Activated CD4-positive, alpha-beta T cell treated with anti-CD3 and anti-CD28 coated beads, Interleukin-2, Interleukin-4, amounts not matched to agents 100 ng/mL and 50 ng/mL, durations not matched to agents 16 hours and 8 hours (primary cell): ENCODE results near the gene RFPL3.
"Not testable (repeated sequence)": the region's sequence is repeated elsewhere in the genome, so short reads cannot be mapped to it uniquely, and the experiment has no call there.

Experiments
- DNase-seq: peaks from one replicate; pipeline ENCODE4 v3.0.0-alpha.2; 2020; ENCODE audit warnings: low spot score

RFPL3 gene

DNA sequence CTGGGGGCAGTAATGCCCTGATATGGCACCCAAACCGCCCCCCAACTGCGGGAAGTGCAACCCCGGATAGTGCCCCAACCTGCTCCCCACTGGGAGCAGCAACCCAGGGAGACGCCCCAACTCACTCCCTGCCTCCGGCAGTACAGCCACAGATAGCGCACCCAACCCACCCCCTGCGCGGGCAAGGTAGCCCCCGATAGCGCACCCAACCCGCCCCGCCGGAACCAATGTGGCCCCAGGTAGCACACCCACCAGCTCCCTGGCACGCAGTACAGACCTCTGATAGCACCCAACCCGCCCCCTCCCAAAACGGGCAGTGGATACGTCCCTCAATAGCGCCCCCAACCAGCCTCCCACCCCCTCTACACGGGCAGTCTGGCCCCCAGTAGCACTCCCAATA is 3.8 kb upstream of the RFPL3 start:
- DNase-seq, result no peak

DNA sequence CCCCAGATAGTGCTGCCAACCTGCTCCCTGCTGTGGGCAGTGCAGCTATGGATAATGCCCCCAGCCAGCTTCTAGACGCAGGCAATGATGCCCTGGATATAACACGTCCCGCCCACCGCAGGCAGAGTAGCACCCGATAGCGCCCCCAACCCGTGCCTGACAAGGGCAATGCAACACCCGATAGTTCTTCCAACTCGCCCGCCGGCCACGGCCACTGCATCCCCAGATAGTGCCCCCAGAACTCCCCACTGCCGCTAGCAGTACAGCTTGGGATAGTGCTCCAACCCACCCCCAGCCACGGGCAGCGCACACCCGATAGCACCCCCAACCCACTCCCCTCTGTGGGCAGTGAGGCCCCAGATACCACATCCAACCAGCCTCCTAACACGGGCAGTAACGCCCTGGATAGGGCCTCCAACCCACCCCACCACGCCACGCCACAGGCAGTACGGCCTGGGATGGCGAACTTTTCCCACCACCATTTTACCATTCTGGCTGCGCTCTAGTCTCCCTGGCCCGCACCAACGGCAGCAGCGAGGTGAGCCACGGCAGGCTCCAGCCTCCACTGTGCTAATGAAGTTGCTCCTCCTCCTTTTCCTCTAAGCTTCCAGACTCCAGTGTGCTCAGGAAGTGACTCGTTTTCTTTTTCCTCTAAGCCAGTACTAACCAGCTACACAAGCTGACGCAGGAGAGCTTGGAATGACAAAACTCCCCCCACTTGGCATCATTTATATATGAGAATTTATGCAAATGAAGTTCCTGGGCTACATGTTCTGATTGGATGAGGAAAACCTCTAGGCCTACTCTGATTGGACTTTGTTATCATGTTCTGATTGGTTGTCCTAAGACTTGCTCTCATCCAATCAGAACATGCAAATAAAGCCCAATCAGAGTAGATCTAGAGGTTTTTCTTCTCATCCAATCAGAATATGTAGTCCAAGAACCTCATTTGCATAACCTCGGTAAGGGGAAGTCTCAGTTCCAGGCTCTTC is 3.0 kb upstream of the RFPL3 start:
- DNase-seq, result no peak

DNA sequence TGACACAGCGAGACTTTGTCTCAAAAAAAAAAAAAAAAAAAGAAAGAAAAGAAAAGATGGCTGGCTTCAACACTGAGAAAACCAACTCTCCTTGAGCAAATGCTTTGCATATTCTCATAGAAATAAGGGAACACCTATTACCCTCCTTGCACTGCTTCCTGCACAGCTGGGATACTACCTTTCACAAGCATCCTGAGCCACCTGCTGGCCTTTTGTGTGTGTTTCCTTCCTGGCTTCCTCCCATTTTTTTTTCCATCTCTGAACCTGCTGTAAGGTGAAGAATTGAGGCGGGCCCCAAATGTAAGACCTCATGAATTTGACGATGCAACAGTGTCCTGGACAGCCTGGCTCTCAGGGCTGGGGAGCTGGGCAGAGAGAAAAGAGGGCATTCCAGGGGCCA is 1.9 kb upstream of the RFPL3 start:
- DNase-seq, result no peak

DNA sequence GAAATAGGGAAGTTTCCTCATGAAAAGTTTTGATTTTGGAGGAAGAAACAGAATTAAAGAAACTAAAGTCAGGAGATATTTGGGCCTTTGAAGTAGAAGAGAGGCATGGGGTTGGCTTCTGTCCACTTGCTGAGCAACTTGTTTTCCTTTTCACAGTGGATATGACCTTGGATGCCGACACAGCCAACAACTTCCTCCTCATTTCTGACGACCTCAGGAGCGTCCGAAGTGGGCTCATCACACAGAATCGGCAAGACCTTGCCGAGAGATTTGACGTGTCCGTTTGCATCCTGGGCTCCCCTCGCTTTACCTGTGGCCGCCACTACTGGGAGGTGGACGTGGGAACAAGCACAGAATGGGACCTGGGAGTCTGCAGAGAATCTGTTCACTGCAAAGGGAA is 2.4 kb downstream of the RFPL3 start:
- DNase-seq, result not testable (repeated sequence)

DNA sequence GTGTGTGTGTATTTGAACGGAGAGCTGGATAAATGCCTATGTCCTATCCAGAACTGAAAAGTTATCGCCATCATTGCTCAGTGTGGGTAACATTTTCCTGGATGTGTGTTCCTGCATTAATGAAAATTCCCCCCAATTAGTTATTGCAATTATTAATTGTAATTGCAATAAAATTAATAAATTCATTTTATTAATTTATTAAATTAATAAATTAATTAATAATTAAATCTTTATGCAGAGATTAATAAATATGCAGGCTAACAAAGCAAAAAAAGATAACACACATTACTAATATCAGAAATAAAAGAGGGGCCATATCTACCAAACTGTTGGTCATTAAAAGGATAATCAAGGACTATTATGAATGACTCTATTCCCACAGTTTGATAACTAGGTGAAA is 3.6 kb downstream of the RFPL3 start:
- no peak for DNase-seq

DNA sequence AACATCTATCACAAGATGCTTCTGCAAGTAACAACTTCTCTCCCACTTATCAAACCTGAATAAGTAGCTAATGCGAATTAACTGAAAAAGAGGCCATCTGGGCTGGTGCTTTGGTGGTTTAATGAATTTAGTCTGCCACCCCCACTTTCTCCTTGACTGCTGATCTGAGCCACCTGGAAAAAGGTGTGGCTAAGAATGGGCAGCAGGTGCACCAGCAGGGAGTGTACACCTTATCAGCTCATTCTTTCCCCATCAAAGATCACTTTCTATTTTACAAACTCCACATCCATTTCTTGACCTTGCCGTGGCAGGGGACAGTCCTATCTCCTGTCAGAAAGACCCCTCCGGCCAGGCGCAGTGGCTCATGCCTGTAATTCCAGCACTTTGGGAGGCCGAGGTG is 6.5 kb downstream of the RFPL3 start:
- DNase-seq, result no peak

DNA sequence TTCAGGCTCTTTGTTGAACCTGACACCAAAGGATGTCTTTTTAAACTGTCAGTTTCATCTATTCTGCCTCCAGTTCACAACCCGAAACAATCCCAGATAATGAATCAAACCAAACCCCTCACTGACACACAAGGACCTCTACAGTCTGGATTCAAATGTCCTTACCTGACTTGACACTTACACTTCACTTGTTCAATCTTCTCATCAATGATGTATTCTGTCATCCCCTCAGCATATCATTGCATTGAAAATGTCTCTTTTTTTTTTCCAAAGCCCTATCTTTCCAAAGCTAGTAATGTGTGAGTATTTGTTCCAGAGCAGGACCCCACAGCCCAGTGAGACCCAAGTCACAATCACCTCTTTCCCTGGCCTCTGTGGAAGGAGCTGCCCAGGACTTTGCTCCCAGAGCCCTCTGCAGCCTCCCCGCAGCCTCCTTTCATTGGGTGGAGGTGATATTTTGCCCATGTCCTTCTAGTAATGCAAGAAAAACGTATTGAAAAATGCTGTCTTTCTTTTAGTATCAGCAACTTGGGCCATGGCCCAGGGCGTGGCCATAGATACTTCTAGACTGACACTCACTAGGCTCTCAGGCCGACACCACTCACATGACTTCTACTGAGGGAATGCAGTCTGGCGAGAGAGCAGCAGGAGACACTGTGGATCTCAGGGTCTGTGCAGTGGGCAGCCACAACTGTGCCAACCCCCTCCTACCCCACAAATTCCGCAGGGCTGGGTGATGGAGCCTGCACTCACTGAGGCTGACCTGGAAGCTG is 18.2 kb downstream of the RFPL3 start:
- DNase-seq, result no peak

DNA sequence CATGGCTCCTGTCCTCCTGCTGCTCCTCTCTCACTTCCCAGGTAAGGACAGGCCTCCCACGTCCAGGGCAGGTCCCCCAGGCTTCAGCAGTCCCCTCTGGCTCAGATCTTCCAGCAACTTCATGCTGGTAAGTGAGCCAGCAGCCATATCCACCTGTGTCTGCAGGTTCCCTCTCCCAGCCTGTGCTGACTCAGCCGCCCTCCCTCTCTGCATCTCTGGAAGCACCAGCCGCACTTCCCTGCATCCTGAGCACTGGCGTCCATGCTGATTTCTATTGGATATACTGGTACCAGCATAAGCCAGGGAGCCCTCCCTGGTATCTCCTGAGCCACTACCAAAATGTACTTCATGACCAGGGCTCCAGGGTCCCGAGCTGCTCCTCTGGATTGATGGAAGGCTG is 19.0 kb downstream of the RFPL3 start:
- no peak for DNase-seq

DNA sequence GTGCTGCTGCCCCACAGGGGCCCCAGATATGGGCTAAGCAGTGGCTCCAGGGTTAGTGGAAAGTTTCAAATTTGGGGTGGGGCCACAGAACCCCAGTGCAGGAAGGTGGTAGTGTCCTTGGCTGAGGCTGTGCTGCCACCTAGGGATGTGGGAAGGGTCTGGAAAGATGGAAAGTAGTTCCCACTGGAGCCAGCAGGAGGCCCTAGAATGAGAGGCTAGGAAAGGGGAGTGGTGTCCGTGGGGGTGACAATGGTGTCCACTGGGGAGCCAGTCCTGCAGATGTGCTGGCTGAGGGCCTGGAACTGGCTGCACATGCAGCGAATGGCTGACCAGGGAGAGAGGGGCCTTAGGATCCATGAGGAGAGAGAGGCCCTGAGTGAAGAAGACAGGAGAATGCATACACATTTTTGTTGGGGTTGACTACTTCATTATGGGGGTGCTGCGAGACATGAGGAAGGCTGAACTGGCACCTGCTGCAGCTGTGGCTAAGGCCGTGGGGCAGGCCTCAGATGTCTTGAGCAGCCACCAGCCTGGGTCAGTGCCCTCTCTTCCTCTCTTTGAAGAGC is 21.1 kb downstream of the RFPL3 start:
- peak; percentile 4 for DNase-seq

DNA sequence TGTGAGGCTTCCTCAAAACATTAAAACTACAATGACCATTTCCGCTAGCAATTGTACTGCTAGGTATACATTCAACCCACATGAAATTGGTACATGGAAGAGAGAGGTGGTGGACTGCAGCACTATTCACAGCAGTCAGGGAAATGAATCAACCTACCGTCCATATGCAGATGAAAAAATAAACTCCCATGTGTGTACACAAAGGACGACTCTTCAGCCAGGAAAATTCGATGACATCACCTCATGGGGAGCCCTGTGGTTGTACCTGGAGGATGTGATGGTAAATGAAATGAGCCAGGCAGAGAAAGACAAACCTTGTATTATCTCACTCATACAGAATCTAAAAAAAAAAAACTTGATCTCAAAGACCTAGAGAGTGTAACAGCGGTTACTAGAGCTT is 23.3 kb downstream of the RFPL3 start:
- DNase-seq, result no peak

DNA sequence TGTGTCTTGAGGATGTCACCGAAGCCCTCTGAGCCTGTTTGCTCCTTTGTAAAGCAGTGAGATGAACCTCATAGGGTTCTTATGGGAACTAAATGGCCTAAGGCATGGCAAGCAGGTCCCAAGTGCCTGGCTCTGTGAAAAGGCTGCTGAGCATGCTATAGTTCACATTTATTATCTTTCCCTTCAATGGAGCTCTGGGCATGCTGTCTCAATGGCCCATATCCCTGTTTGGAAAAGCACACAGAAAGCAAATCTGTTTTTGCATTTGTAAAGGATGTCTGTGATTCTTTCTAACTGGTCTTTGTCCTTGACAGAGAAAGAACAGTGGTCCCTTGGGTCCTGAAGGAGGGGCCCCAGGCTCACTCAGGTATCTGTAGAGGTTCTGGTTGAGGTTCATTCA is 28.0 kb downstream of the RFPL3 start:
- no peak for DNase-seq

DNA sequence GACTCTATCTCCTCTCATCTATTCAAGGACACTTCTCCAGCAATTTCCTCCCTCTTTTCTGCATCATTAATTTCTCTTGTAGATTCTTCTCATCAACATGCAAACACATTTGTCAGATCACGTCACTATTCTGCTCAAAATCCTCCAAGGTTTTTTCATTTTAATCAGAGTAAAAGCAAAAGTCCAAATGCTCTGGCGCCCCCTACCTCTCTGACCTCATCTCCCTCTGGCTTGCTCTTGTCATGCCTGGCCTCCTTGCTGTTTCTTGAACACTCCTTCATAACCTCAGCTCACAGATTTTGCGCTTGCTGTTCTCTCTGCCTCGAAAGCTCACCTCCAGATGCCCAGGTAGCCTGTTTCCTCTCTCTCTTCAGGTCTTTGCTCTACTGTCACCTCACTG is 32.0 kb downstream of the RFPL3 start:
- peak; percentile 11 for DNase-seq

DNA sequence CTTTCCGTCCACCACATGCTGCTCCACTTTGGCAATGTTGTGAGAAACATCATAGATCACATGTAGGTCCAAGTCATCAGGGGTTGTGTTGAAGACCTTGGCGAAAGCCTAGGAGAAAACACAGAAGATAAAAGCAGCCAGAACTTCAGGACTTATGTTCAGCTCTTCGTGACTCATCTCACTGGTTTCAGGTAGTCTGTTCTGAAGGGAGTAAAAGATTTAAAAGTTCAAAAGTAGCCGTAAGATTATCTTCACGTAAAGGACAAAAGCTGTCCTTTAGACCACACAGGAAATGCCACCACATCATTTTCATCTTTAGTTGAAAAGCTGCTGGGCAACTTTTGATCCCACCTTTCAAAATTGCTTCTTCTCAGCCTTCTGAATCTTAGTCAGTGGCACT is 37.4 kb downstream of the RFPL3 start:
- peak; percentile 33 for DNase-seq

DNA sequence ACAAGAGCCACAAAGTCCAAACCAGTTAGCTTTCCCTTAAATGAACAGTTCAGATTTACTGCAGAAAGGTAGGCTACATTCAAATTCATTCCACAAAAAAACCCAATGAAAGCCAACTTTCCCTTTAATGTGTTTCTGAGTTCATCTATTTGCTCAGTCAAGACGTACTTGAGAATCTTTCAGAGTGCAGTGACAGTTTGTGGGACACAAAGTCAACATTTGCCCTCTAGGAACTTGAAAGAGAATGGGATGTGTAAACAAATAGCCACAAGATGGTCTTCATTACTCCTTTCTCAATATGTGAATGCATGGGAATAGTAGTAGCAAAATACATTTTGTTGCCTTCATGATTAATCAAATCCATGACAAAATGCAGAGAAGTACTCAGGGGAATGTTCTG is 38.6 kb downstream of the RFPL3 start:
- no peak for DNase-seq

DNA sequence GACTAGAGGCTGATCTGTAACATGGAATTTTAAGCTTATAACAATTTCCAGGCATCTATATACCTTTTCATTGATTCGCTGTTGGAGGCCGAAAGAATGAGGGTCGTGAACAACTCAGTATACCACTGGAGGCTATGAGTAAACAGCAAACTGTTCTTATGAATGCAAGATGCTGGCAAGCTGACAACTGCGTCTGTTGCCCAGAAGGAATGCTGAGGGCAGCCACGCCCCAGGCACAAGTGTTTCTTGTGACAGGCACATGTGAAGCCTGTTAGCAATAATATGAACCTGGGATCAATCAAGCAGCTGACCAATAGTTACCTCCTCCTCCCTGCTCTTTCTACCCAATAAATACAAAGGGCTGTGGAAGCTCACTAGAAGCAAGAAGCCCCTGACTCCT is 39.1 kb downstream of the RFPL3 start:
- DNase-seq, result no peak

DNA sequence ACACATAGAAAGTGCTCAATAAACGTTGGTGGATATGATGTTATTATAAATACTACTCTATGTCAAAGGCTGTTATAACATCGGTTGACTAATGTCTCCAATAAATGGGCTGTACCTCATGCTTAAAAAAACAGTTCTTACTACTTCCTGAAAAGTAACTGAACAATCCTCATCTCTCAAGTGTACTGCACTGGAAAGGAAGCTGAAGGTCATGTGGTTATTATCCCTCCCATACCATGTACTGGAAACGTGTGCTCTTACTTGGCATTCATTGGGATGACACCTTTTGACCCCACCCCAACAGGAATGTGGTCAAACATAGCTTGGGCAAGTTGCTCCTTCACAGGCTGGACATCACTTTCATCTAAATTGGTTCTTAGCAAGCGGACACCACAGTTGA is 43.8 kb downstream of the RFPL3 start:
- DNase-seq, result no peak

DNA sequence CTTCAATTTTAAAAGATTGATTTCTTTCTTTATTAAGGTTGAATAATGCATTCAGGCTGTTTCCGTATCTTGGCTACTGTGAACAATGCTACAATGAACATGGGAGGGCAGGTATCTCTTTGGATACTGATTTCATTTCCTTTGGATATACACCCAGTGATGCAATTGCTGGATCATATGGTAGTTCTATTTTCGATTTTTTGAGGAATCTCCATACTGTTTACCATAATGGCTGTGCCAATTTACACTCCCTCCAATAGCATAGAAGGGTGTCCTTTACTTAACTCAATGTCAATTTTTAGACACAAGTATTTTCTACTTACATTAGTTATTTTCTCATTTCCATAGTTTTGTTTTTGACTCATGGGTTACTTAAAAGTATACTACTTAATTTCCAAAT is 46.4 kb downstream of the RFPL3 start:
- no peak for DNase-seq

DNA sequence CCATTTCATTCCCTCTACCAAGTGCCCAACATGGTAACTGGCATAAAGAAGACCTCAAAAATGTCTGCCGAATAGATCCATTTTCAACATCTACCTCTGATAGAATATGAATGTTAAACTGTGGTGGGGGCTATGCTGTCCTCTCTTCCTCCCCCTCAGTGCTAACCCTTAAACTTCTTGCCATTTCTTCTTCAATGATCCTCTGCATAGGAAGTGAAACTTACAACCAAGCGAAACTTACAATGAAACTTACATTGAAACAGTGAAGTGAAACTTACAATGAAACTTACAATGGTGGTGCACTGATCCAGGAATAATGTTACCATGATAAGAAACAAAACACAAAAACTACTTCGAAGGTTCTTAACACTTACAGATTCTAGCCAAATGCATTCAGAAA is 49.6 kb downstream of the RFPL3 start:
- DNase-seq, result no peak

DNA sequence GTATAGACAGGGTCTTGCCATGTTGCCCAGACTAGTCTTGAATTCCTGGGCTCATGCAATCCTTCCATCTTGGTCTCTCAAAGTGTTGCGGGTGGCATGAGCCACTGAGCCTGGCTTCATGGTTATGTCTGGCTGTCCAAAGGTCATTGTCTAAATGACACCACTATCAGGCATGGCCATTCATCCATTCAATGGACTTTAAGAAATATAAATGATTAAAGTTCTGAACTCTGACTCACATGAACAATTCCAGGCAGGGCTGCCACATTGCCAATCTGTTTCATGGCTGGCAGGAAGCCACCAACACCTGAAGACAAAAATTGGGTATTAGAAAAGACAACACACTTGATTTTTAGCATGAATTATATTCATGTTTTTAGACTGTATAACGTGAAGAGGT is 50.3 kb downstream of the RFPL3 start:
- no peak for DNase-seq

DNA sequence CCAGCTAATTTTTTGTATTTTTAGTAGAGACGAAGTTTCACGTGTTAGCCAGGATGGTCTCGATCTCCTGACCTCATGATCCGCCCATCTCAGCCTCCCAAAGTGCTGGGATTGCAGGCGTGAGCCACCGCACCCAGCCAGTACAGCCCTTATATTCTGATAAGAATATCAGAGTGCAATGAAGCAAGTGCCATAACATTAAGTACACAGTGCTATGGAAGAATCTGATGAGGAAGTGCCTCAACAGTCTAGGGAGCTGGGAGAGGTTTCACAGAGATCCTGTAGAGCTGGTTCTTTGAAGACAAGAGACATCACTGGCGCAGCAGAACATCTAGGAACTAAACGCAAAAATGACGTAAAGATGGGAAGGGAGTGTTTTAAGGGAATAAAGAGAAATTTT is 52.3 kb downstream of the RFPL3 start:
- no peak for DNase-seq

DNA sequence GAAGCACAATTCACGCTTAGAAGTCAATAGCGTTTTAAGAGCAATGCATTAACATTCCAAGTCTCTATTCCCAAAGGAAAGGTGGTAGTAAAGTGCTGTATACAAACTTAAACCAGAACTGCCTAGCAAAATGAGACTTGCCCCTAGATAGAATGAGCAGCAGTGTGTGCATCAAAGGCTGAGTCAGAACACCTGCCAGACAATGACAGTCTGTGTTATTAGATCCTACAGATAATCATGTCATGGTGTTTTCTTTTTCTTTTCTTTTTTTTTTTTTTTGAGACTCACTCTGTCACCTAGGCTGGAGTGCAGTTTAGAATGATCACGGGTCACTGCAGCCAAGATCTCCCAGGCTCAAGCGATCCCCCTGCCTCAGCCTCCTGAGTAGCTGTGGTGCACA is 52.8 kb downstream of the RFPL3 start:
- no peak for DNase-seq
